ENCODE measurements around the gene ALG2.
A peak's percentile ranks its signal among the peaks of the same experiment; 100 is the strongest.

The ALG2 gene, protein sequence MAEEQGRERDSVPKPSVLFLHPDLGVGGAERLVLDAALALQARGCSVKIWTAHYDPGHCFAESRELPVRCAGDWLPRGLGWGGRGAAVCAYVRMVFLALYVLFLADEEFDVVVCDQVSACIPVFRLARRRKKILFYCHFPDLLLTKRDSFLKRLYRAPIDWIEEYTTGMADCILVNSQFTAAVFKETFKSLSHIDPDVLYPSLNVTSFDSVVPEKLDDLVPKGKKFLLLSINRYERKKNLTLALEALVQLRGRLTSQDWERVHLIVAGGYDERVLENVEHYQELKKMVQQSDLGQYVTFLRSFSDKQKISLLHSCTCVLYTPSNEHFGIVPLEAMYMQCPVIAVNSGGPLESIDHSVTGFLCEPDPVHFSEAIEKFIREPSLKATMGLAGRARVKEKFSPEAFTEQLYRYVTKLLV

DNA sequence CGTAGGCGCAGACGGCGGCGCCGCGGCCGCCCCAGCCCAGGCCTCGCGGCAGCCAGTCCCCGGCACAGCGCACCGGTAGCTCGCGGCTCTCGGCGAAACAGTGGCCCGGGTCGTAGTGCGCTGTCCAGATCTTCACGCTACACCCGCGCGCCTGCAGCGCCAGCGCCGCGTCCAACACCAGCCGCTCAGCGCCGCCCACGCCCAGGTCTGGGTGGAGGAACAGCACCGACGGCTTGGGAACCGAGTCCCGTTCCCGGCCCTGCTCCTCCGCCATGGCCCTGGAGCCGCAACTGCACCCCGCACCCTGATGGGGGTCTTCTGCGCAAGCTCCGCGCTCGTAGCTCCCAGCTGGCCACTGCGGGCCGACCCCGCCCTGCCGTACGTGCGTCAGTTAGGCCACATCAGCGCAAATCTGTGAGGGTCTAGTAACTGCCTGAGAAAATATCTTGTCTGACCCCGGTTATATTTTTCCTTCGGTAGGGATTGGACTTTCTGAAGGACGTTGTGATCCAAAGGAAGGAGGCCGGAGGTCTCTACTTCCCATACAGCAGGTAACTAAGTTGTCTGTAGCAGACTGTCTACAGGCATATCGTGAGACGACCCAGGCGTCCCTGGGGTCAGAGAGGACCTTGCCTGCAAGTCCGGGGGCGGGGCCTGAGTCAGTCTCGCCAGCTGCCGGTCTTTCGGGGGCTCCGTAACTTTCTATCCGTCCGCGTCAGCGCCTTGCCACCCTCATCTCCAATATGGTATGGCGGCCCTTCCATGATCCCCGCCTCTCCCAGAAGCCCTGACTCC lies at the start of gene ALG2, which contains the start of gene SEC61B:
TSS of gene ALG2 (minus strand) at position 322 of the 795 bp plus-strand sequence. CDS start at position 274, 48 bp downstream.
TSS of gene SEC61B (plus strand) at position 662 of the 795 bp plus-strand sequence. CDS start at position 744, 82 bp downstream.
- peak; percentile 76 for DNase-seq

DNA sequence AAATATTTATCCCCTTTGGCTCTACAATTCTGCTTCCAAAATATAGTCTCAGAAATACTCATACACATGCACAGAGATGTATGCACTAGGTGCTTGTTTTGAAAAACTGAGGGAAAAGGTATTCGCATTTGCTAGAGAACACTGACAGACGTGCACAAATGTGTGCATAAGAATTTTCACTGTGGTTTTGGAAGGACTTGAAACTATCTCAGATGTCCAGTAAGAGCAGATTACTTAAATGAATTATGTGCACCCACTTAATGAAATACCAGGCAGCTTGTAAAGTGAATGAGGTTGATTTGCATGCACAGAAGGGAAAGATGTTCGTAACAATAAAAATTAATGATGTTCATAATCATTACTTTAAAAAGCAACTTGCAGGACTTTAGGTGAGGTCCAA lies 48.7 kb upstream of the ALG2 start:
- no peak for DNase-seq

DNA sequence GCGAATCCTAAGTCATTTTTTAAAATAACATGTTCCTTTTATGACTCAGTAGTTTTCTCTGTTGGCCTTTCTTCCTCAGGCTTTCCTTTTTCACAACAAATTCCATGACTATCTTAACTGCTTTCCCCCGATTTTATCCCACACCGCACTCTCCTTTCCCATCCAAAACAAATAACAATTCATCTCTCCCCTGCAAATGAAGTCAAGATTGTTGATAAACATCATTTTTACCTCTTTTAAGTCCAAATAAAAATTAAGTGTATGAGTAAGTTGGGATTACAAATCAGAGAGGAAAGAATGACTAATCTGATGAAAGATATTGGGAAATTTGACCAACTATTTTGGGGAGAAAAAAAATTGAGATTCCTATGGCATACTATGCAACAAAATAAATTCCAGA lies 47.7 kb upstream of the ALG2 start:
- DNase-seq: no peak

DNA sequence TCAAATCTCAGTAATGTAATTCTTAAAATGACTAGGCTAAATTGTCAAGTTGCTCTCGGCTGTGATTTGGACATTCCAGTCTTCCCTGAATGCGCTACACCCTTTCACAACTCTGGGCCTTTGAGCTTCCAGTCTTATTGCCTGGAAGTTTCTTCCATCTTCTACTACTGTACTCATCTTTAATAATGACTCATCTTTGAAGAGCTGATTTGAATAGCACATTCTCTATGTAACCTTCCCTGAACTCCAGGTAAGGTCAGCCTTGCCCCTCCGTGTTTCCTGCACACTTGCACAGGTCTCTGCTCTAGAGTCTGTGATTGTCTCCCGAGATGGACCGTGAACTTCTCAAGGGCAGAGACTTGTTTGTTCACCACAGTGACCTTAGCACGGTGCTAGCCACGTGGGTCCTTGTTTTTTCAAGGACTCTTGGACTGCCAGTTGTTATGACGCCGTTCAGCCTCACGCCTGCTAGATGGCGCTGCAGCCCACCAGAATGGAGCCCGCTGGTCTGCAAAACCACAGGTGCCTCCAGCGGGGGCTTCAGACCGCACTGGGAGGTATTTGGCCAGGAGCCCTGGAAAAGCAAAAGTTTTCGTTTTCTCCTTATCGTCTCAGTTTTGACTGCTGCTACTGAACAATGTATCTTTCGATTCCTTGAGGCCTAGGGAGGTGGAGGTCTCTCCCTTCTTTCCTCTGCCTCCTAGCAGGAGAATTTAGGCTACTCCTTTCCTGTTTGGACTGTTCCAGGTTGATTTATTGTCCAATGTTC lies 44.7 kb upstream of the ALG2 start:
- peak; percentile 3 for DNase-seq

DNA sequence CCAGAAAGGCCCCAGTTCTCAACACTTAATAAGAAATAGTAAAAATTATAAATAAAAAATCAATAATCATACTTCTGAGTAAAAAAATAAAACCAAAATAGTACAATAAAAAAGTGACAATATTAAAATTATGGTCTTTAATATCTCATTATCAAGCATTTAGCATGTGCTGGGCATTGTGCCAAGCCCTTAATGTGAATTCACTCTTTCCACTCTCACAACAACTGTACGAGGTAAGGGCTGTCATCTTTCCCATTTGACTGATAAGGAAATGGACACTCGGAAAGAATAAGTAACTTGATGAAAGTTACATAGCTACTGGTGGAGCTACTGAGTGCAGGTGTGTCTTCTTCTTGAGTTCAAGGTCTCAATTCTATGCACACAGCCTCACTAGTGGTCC lies 43.9 kb upstream of the ALG2 start:
- no peak for DNase-seq

DNA sequence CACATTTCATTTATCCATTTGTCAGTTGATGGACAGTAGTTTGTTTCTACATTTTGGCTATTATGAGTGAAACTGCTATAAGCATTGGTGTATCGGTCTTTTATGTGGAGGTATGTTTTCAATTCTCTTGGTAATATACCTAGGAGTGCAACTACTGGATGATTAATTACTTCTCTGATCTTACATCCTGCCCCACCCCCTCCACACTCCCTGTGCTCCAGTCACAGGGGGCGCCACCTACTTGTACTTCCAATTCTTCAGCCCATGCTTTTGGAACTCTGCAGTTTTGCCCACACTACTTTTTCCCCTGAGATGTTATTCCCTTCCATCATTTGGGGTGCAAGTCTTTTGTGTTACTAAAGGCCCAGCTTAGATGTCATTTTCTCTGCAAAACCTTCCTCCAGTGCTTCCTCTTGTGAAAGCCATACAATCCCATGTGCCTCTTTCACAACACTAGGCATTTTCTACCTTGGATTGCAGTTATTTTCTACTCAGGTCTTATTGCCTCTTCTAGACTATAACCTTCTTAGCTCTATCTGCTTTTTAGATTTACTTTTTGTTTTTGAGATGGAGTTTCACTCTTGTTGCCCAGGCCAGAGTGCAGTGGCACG lies 42.4 kb upstream of the ALG2 start:
- DNase-seq: no peak

DNA sequence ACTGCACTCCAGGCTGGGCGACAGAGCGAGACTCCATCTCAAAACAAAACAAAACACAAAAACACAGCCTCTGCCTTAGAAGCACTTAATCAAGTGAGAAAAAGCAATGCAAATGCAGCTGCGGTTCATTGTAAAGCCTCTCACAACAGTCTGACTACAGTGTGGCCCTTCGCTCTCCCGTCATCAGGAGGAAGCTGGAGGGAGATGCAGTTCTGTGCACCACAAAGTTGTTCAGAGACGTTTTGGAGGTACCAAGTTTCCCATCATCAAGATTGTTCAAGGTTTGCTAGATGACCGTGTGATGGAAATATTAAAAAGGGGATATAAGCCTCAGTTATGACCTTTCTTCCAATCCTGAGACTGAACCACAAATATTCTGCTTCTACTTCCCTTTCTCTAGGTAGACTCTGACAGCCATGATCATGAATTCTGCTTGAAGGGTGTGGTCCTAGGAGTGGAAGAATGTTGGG lies 41.2 kb upstream of the ALG2 start:
- DNase-seq: no peak

DNA sequence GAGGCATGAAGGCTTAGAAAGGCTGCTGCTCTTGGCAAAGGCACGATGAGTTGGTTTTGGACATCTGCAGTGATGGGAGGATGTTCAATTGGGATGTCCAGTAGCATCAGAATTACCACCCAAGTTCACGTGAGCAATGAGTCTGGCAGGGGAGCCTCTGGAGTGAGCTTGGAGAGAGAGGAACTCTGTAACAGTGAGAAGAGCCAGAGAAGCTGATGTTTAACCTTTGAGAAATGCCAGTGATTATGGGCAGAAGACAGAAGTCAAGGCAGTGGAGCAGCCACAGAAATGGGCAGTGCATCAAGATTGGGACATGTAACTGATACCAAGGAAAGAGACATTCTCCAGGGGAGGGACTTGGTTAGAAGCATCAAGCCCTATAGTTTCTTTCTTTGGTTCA lies 40.2 kb upstream of the ALG2 start:
- DNase-seq: no peak

DNA sequence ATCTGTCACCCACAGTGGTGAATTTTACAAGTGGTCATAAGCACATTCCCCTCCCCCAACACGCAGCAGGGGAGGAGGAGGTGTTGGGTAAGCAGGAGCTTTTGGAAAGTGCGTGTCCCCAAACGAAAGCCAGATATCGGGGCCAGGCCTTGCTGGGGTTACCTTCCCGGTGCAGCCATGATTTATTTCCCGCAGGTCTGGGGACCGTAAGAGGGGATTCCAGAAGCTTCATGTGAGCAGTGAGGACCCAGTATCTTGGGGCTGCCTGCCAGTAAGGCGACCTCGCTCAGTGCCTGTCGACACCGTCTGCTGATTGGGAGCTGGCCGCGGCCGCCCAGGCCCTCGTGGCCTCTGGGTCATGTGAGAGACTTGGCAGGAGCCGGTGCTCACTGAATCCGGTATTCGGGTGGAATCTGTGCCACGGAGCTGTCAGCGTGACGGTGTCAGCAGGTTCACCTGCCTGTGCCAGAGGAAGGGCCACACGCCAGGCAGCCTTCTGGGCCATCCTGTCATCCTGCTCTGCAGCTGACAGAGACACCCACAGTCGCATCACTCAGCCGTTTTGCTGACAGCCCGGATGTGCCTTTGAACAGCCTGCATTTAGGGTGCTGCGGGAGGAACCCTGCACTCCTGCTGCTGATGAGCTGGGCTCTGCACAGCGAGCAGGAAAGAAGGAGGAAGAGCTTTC lies 37.6 kb upstream of the ALG2 start:
- peak; percentile 21 for DNase-seq

DNA sequence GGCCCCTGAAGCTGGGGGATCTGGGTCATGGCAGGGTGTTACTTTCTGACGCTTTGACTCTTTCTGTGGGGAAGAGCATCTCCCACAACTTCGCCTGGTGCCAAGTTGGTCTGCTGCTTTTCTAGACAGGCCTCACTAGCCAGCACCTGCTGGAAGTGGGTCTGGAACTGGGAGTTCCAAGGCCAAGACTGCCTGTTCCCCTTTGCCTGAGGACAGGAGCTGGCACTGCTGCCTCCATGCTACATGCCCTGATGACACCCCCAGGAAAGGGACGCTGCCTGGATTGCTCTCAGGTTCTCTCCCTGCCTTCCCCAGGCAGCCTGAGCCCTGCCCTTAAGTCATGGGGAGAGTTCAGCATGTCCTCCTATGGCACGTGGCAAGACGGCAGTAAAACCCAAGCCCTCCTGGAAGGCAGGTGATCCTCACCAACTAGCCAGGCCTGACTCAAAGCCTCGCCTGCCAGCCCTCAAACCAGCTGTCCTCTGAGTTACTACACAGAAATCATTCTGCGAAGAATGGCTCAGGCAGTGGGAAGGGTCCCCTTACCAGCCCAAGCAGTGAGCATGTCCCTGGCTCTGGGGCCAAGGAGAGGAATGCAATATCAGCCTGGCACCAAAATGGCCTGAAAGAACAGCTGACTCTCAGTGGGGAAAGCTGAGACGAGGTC lies 36.1 kb upstream of the ALG2 start:
- DNase-seq: no peak

DNA sequence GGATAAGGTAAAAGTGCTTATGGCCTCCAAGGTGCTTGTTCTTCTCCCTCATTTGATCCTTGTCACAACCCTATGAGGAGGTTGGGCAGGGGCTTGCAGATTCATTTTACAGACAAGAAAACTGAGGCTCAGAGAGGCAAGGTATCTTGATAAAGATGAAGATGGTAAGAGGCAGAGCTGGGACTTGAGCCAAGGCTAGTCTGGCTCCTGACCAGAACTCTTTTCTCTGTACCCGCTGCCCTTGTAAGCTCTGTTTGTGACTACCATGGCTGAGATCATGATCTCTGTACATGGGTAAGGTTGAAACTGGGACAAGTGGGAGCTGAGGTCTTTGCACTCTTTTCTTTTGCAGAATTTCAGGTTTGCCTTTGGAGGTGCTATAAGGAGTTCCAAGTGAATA lies 33.9 kb upstream of the ALG2 start:
- no peak for DNase-seq

DNA sequence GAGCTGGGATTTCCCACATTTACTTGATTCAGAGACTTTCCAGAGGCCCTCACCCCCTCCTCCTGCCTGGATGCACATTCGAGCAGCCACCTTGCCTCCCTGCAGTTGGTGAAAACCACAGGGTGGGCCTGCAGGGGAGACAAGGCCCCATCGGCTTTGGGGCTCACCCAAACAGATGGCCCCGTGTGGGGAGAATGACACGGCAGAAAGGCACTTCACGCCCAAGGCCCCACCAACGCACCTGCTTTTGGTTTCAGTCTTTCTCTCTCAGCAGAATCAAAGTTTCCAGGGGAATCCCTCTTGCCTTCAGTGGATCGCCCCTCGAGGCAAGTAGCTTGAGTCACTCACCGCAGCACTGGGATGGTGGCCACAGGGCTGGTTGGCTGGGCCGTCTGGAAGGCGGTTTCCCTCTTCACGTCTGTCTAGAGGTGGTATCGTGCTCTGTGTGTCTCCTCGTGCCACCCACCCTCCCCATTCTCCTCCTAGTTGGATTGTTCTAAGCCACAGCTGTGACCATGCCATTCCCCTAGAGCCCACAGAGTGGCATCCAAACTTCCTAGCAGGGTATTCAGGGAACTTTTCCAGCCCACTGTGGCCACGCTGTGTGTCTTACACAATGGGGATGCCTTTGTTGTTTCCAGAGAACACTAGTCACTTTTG lies 32.2 kb upstream of the ALG2 start:
- DNase-seq: no peak

DNA sequence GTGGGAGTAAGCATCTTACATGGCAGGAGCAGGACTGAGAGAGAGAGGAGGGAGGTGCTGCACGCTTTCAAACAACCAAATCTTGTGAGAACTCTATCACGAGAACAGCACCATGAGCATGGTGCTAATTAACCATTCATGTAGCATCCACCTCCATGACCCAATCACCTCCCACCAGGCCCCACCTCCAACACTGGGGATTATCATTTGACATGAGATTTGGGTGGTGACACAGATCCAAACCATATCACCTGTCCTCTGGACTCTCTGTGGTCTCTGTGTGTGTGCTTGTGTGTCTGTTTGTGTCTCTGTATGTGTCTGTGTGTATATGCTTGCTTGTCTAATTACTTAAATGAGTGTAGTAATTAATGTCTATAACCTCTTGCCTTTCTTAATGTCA lies 31.4 kb upstream of the ALG2 start:
- DNase-seq: no peak

DNA sequence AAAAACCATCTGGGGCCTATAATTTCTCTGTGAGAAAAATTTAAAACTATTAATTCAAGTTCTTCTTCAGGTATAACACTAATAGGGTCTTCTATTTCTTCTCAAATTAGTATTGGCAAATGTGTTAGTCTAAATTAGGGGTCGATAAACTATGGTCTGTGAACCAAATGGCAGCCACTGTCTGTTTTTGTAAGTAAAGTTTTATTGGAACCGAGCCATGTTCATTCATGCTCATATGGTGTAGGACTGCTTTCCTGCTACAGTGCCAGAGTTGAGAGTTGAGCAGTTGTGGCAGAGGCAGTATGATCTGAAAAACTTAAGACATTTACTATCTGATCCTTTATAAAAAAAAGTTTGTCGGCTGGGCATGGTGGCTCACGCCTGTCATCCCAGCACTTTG lies 29.4 kb upstream of the ALG2 start:
- DNase-seq: no peak

DNA sequence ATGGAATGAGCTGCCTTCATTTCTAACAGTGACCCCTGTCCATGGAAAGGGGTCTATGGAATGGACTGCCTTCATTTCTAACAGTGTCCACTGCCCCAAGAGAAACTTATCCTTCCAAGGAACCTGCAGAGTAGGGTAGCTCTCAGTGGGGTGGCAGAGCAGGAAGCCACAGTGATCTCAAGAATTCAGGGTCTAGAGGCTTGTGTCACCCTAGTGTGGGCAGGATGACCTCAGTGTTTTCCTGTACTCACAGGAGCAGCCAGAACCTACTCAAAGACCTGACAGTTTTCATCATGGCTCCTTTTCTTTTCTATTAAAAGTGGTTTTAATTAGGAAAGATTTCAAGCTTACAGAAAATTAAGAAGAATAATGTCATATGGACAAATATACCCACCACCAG lies 27.9 kb upstream of the ALG2 start:
- DNase-seq: no peak

DNA sequence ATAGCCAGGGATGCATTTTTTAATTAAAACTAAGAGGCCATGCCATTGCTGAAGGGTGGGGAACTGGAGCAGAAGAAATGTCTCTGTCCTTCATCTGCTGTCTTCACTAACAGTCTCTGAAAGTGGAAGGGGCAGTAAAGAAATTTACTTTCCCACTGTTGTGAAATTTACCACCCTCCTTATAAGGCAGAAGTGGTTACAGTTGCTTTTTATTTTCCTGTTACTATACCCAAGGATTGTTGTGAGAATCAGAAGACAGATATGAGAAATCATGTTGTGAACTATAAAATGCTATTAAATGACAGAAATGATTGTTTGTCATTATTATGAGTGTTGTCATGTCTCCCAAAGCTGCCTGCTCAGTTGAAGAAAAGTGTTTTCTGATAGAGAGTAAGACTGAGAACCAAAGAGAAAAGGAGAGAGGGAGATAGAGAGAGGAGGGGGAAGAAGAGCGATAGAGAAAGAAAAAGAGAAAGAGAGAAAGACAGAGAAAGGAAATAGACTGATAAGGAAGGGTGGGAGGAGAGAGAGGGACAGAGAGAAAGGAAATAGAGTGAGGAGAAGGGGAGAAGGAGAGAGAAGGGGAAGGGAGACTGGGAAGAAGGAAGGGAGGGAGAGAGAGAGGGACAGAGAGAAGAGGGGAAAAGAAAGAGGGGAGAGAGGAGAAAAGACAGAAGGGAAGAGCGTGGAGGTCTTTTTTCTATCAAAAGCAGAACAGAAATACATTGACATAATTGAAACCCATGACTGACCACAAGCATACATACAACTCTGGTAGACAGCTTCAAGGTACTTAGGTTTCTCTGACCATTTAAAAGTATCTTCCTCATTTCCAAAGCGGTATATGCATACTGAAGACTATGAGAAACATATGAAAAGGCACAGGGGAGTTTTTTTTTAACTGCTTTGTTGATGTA lies 22.9 kb upstream of the ALG2 start:
- no peak for DNase-seq

DNA sequence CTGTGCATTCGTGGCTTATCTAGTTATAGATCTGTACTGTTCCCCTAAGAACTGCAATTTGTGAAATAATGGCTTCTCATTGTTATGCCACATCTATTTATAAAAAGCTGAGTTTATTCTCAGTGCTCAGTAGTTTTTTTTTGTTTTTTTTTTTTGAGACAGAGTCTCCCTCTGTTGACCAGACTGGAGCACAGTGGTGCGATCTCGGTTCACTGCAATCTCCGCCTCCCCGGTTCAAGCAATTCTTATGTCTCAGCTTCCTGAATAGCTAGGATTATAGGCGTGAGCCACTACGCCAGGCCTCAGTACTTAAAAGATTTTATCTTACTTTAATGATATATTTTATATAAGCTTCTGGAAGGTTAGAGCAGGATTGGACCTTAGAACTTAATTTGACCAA lies 19.4 kb upstream of the ALG2 start:
- DNase-seq: no peak

DNA sequence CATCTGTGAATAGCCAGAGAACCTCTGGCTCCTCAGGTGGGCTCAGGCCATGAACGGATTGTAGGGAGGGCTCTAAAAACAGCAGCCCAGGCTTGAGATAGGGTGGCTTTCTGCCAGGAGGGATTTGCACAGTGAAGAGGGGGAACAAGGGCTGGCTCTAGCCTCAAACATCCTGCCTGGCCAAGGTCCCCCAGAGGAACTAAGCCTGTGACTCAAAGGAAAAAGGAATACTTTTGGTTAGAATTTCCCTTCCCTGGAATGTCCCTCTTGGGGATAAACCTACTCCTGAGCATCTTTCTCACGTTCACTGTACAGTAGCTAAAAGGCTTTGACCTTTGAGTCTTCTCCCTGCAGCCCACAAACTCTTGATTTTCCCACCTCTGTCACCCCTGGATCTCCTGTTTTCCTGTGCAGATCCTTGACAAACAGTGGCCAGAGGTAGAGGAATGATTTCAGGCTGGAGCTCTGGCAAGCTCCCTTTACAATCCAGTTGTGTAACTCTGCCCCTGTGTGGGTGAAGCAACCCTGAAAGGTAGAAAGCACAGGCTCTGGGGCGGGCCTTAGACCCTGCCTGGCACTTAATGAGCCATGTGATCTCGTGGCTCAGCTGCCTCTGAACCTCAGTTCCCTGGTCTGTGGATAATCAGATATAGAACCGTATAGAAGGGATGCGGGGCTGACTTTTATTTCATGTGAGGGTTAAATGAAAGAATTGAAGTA lies 17.8 kb upstream of the ALG2 start:
- DNase-seq: no peak

DNA sequence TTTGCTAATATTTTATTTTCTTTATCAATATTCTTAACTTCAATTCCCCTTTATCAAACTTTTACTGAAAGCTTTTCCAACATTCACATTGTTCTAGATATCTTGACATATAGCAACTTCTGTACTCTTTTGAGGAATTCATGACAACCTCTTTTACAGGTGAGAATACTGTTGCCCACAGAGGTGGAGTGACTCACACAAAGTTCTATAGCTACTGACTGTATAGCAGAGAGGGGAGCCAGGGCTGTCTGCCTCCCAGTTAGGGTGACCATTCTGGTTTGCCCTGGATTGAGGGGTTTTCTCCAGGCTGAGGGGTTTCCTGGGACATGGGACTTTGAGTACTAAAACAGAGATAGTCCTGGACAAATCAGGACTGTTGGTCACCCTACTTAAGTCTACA lies 16.6 kb upstream of the ALG2 start:
- no peak for DNase-seq
